H1 (cell line): ENCODE measurements around the gene SLC12A4. TPM values are rescaled to one million over a fixed set of nuclear protein-coding genes. Genes with fewer than 3 reads are reported as not detected.

Experiments used
- CTCF ChIA-PET: fragments of 300-600 bp; sonication (Branson Sonifier 250); formaldehyde crosslinking; loops from one replicate; lab custom pipeline; 2021; ENCODE audit not compliant: partially characterized antibody; lab: Charles Lee
- POLR2A ChIA-PET: fragments of 300-600 bp; sonication (Branson Sonifier 250); formaldehyde crosslinking; loops from one replicate; lab custom pipeline; 2021; ENCODE audit warnings: inconsistent platforms; ENCODE audit not compliant: partially characterized antibody; lab: Charles Lee
- DNase-seq, 2 experiments: peaks; one replicate each; pipeline versions ENCODE4 v3.0.0 to v3.0.0-alpha.2; 2010 to 2022; ENCODE audit warnings: low spot score in 2 of 2, low read depth in 1 of 2, mixed read lengths in 1 of 2
- FAIRE-seq: peaks from 2 replicates; lab custom pipeline; 2011; peaks lifted over from hg19 to GRCh38; lab: Jason Lieb, UNC
- H2AFZ ChIP-seq: 2 replicates; pipeline ENCODE4 v1.8.1; 2012; ENCODE audit warnings: low read length, inconsistent platforms
- H2AK5ac ChIP-seq: 2 replicates; pipeline ENCODE4 v1.6.1; 2013; ENCODE audit warnings: low read depth, low read length
- H2BK120ac ChIP-seq: replicated peaks from 2 replicates; pipeline ENCODE3; 2013; ENCODE audit warnings: low read depth, low read length, inconsistent platforms
- H2BK12ac ChIP-seq: 2 replicates; pipeline ENCODE4 v1.6.1; 2013; ENCODE audit warnings: low read depth, low read length
- H2BK15ac ChIP-seq: 2 replicates; pipeline ENCODE4 v1.6.1; 2013; ENCODE audit warnings: low read length
- H2BK20ac ChIP-seq: 2 replicates; pipeline ENCODE4 v1.6.1; 2013; ENCODE audit warnings: low read length
- H2BK5ac ChIP-seq: 2 replicates; pipeline ENCODE4 v1.6.1; 2013; ENCODE audit warnings: low read depth, low read length
- H3K14ac ChIP-seq: 2 replicates; pipeline ENCODE4 v1.6.1; 2013; ENCODE audit warnings: inconsistent platforms; ENCODE audit not compliant: insufficient read length
- H3K18ac ChIP-seq: 2 replicates; pipeline ENCODE4 v1.6.1; 2013; ENCODE audit warnings: low read length; ENCODE audit errors: extremely low read depth
- H3K23ac ChIP-seq: 2 replicates; pipeline ENCODE4 v1.6.1; 2013; ENCODE audit warnings: inconsistent platforms; ENCODE audit not compliant: insufficient read length
- H3K23me2 ChIP-seq: 2 replicates; pipeline ENCODE4 v1.6.1; 2013; ENCODE audit warnings: low read depth, low read length
- H3K27ac ChIP-seq: 2 replicates; pipeline ENCODE4 v1.6.1; 2011; ENCODE audit warnings: low read depth, low read length, inconsistent platforms
- H3K27me3 ChIP-seq, 4 experiments: replicated peaks in 1 of 4; 1 replicate in 1 of 4; 2 replicates in 3 of 4; pipeline versions ENCODE4 v1.6.1 to v1.8.1; 2011 to 2013; ENCODE audit warnings: low read length in 3 of 4, mild to moderate bottlenecking in 3 of 4, inconsistent platforms in 2 of 4, mixed read lengths in 2 of 4, moderate library complexity in 1 of 4; ENCODE audit not compliant: control insufficient read depth in 3 of 4, insufficient read depth in 3 of 4; ENCODE audit errors: extremely low read depth in 1 of 4
- H3K36me3 ChIP-seq, 4 experiments: 2 replicates each; pipeline versions ENCODE4 v1.6.1 to v1.8.1; 2011 to 2013; ENCODE audit warnings: mild to moderate bottlenecking in 4 of 4, low read length in 3 of 4, moderate library complexity in 2 of 4, control low read depth in 1 of 4, inconsistent platforms in 1 of 4; ENCODE audit not compliant: insufficient read depth in 4 of 4, control insufficient read depth in 2 of 4
- H3K4ac ChIP-seq: replicated peaks from 2 replicates; pipeline ENCODE3; 2013; ENCODE audit warnings: low read length, low read depth, mixed read lengths, inconsistent platforms; ENCODE audit not compliant: insufficient read length
- H3K4me1 ChIP-seq, 4 experiments: replicated peaks in 1 of 4; 1 replicate in 1 of 4; 2 replicates in 3 of 4; pipeline versions ENCODE4 v1.6.1 to v1.8.1; 2011 to 2013; ENCODE audit warnings: low read length in 3 of 4, inconsistent platforms in 2 of 4, mixed read lengths in 1 of 4; ENCODE audit not compliant: insufficient read depth in 4 of 4, control insufficient read depth in 3 of 4
- H3K4me2 ChIP-seq, 2 experiments: 2 replicates each; pipeline versions ENCODE4 v1.6.1 to v1.8.1; 2011 to 2013; ENCODE audit warnings: low read depth in 2 of 2, low read length in 2 of 2, control low read depth in 1 of 2, inconsistent platforms in 1 of 2, mild to moderate bottlenecking in 1 of 2; ENCODE audit not compliant: insufficient read depth in 1 of 2
- H3K4me3 ChIP-seq, 4 experiments: fragments of 200-600, 300-600 bp in 1 of 4; sonication (generic), shearing (Covaris generic), sonication (Bioruptor Twin) in 1 of 4; 2 replicates each; pipeline versions ENCODE4 v1.5.1 to v1.8.1; 2011 to 2016; ENCODE audit warnings: low read length in 4 of 4, low read depth in 3 of 4, control low read depth in 2 of 4, inconsistent platforms in 2 of 4, mild to moderate bottlenecking in 2 of 4, mixed read lengths in 1 of 4, moderate library complexity in 1 of 4; ENCODE audit not compliant: insufficient read depth in 2 of 4; ENCODE audit errors: extremely low read depth in 1 of 4
- H3K56ac ChIP-seq: replicated peaks from 2 replicates; pipeline ENCODE3; 2013; ENCODE audit warnings: low read depth, mild to moderate bottlenecking, mixed read lengths, low read length, inconsistent platforms; ENCODE audit not compliant: insufficient read length
- H3K79me1 ChIP-seq: 2 replicates; pipeline ENCODE4 v1.6.1; 2013; ENCODE audit warnings: low read depth, low read length, control low read depth
- H3K79me2 ChIP-seq, 2 experiments: 2 replicates each; pipeline versions ENCODE4 v1.6.1 to v1.8.1; 2012 to 2013; ENCODE audit warnings: low read length in 2 of 2, mild to moderate bottlenecking in 2 of 2, inconsistent platforms in 1 of 2; ENCODE audit not compliant: insufficient read depth in 2 of 2, control insufficient read depth in 1 of 2
- H3K9ac ChIP-seq, 4 experiments: replicated peaks in 1 of 4; 1 replicate in 1 of 4; 2 replicates in 3 of 4; pipeline versions ENCODE4 v1.6.1 to v1.8.1; 2011 to 2013; ENCODE audit warnings: low read depth in 3 of 4, low read length in 3 of 4, control low read depth in 2 of 4, mild to moderate bottlenecking in 2 of 4, moderate library complexity in 2 of 4, inconsistent platforms in 1 of 4; ENCODE audit errors: extremely low read depth in 1 of 4
- H3K9me3 ChIP-seq, 2 experiments: 2 replicates each; pipeline versions ENCODE4 v1.6.1 to v1.8.1; 2012 to 2013; ENCODE audit warnings: mild to moderate bottlenecking in 2 of 2, moderate library complexity in 2 of 2, control low read depth in 1 of 2, inconsistent platforms in 1 of 2, low read depth in 1 of 2, low read length in 1 of 2, mixed read lengths in 1 of 2; ENCODE audit not compliant: insufficient read depth in 2 of 2
- H4K20me1 ChIP-seq, 2 experiments: replicated peaks in 1 of 2; 2 replicates each; pipeline versions ENCODE3 to v1.8.1; 2011 to 2013; ENCODE audit warnings: inconsistent platforms in 2 of 2, low read length in 2 of 2, mild to moderate bottlenecking in 1 of 2; ENCODE audit not compliant: insufficient read depth in 2 of 2, control insufficient read depth in 1 of 2
- H4K5ac ChIP-seq: 2 replicates; pipeline ENCODE4 v1.6.1; 2013; ENCODE audit warnings: low read length, low read depth, mixed read lengths, inconsistent platforms; ENCODE audit not compliant: insufficient read length
- H4K8ac ChIP-seq: 2 replicates; pipeline ENCODE4 v1.8.0; 2013; ENCODE audit warnings: mild to moderate bottlenecking, moderate library complexity, low read length, inconsistent platforms; ENCODE audit not compliant: insufficient read depth; ENCODE audit errors: extremely low read depth
- H4K91ac ChIP-seq: replicated peaks from 2 replicates; pipeline ENCODE3; 2013; ENCODE audit warnings: low read length, mixed read lengths, inconsistent platforms; ENCODE audit not compliant: insufficient read length
- ATF3 ChIP-seq: IDR thresholded peaks from 2 replicates; pipeline ENCODE4 v1.6.1; 2011; ENCODE audit warnings: low read depth, mild to moderate bottlenecking, low read length; ENCODE audit not compliant: insufficient read depth
- FOSL1 ChIP-seq: IDR thresholded peaks from 2 replicates; pipeline ENCODE4 v1.6.1; 2011; ENCODE audit warnings: mild to moderate bottlenecking, low read depth, low read length, moderate library complexity; ENCODE audit not compliant: insufficient read depth
- HDAC2 ChIP-seq, 2 experiments: fragments of 300-600 bp in 1 of 2; sonication (generic) in 1 of 2; IDR thresholded peaks; 2 replicates each; pipeline ENCODE4 v1.6.1; 2011 to 2012; ENCODE audit warnings: low read depth in 2 of 2, low read length in 2 of 2, mild to moderate bottlenecking in 2 of 2, moderate library complexity in 2 of 2, borderline replicate concordance in 1 of 2, inconsistent platforms in 1 of 2
- MAFK ChIP-seq: IDR thresholded peaks from 2 replicates; pipeline ENCODE4 v1.6.1; 2012; ENCODE audit warnings: low read depth, mild to moderate bottlenecking, improper control_type of control experiment, low read length
- SAP30 ChIP-seq: fragments of 300-600 bp; sonication (generic); IDR thresholded peaks from 2 replicates; pipeline ENCODE4 v1.7.1; 2012; ENCODE audit warnings: low read length, moderate library complexity, mild to moderate bottlenecking, inconsistent platforms; ENCODE audit not compliant: insufficient read depth, insufficient replicate concordance
- SIN3A ChIP-seq, 2 experiments: IDR thresholded peaks in 1 of 2; conservative IDR thresholded peaks in 1 of 2; 2 replicates each; pipeline ENCODE4 v1.6.1; 2011 to 2012; ENCODE audit warnings: low read length in 2 of 2, improper control_type of control experiment in 1 of 2, low read depth in 1 of 2, mild to moderate bottlenecking in 1 of 2
- SIX5 ChIP-seq: IDR thresholded peaks from 2 replicates; pipeline ENCODE4 v1.6.1; 2011; ENCODE audit warnings: mild to moderate bottlenecking, low read depth, low read length
- WGBS, 2 experiments: shearing (Covaris generic) in 1 of 2; methylation state at CpG; one replicate each; pipeline versions ENCODE4 v1.1.6 to v1.1.7; 2013 to 2015; ENCODE audit warnings: low lambda C conversion rate in 2 of 2, mixed read lengths in 2 of 2, inconsistent platforms in 1 of 2, low coverage in 1 of 2, missing lambda C conversion rate in 1 of 2; ENCODE audit not compliant: insufficient replicate concordance in 2 of 2, insufficient coverage in 1 of 2, insufficient read length in 1 of 2; ENCODE audit errors: extremely low coverage in 1 of 2, missing lambda C conversion rate in 1 of 2; 5-methylcytosine and 5-hydroxymethylcytosine counted together
- polyA plus RNA-seq, 7 experiments: library from polyadenylated mRNA; depleted of rRNA in 3 of 7; stranded (reverse) in 5 of 7; unstranded in 2 of 7; fragments of >200 nt in 5 of 7; fragments of 200-250 nt in 2 of 7; gene quantifications; 1 replicate in 5 of 7; 2 replicates in 1 of 7; 4 replicates in 1 of 7; pipeline versions ENCODE4 v1.2.1 to v1.2.3, GENCODE V29; 2011 to 2013; ENCODE audit warnings: missing spikeins in 2 of 7, mixed read lengths in 2 of 7
- total RNA-seq: library from RNA; stranded (reverse); fragmentation: NEBNext Ultra II Directional; extraction: Animal tissue kit (Norgen Biotek cat#: 25700); gene quantifications from 2 replicates; pipeline ENCODE4 v1.2.1, GENCODE V29; 2021

Gene SLC12A4
- total and polyA plus RNA-seq, 2 of the 8 experiments (the other 6 are each of a cell fraction or from before 2014, with no cell fraction given) = 41.3 to 49.3 TPM

DNA sequence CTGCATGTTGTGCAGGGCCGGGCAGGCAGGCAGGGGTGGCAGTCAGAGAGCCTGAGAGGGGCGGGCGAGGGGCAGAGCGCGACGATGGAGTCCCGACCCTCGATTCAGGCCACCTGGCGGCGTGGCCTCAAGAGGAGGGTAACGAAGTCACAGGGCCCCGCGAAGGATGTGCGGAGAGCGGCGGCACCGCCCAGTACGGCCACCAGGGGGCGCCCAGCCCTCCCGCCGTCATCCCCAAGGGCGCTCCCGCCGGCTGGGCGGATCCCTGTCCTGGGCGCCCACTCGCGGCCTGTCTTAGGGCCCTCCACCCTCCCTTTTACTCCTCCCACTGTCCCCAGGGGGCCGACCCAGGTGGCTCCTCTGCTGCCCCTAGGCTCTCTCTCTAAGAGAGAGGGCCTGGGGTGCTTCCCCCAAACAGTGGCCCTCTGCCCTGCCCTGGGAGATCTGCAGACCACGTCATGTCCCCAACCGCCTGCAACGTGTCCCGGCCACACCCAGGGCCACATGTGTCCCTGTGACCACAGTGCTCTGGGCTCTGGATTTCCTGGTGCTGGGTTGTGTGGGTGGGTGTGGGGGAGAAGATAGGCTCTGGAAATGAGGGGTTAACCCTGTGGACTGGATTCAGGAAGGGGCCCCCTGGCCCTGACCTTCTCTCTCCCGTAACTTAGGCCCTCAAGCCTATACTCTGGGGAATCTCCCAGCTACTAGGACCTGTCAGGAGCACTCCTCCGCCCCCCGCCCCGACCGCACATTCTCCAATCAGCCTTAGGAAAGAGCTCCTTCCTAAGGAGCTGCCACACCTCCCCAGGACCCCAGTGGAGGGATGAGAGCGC, 25.0 kb upstream of the SLC12A4 start:
- no peak overlapping the region for H4K91ac ChIP-seq
- no peak overlapping the region for H3K18ac ChIP-seq
- no peaks in the 10 kb centered on the region for H4K20me1 ChIP-seq
- no peaks in the 10 kb centered on the region; the same call in 1 of the 2 replicates for H3K23me2 ChIP-seq
- no peak overlapping the region for H2BK20ac ChIP-seq
- no peak overlapping the region for H3K23ac ChIP-seq
- H2BK15ac ChIP-seq = 0 out of 2 replicates have a peak overlapping the region, but pooled peaks have one; percentile 46
- H3K9me3 ChIP-seq = no peaks in the 10 kb centered on the region
- H3K9ac ChIP-seq = no peak overlapping the region
- H2BK5ac ChIP-seq = no peak overlapping the region
- peak overlapping the region; percentile 89; the same call in 1 of the 2 replicates for H4K8ac ChIP-seq
- H3K56ac ChIP-seq = no peak overlapping the region
- no peaks in the 10 kb centered on the region for H3K79me2 ChIP-seq
- H3K4me1 ChIP-seq = no peaks in the 10 kb centered on the region; a peak in 3 of 7 replicates
- peak in 1 of 2 experiments; percentile 93 for DNase-seq
- H3K79me1 ChIP-seq = no peaks in the 10 kb centered on the region; the same call in 1 of the 2 replicates
- no peak overlapping the region for H2AK5ac ChIP-seq
- H2AFZ ChIP-seq = no peak overlapping the region
- 37% methylated on average over 25 of the region's 39 CpGs; no CpG with 5 or more reads in 1 of the 2 experiments for WGBS, 2 experiments
- CTCF ChIA-PET = interaction anchor here (0.6 to 3.0 kb wide), 29 partner anchors 8 to 337 kb away, joined by 3 to 33 read pairs (median 4); partner anchors contain the start of genes DDX28, DPEP2NB, DPEP3 and DUS2
- H3K4ac ChIP-seq = no peak overlapping the region
- H3K4me2 ChIP-seq = peak overlapping the region in 1 of 2 experiments; percentile 55; a peak in 3 of 4 replicates
- no peak overlapping the region for H3K27ac ChIP-seq
- H3K36me3 ChIP-seq = no peaks in the 10 kb centered on the region
- peaks cover 0 to 12% (median 8%) of the 10 kb centered on the region in 4 experiments; a peak in 5 of 7 replicates for H3K27me3 ChIP-seq
- peak overlapping the region; percentile 62; the same call in 1 of the 2 replicates for H2BK12ac ChIP-seq
- no peak overlapping the region for H2BK120ac ChIP-seq
- H4K5ac ChIP-seq = no peak overlapping the region
- POLR2A ChIA-PET = interaction anchor here (1.0 to 5.1 kb wide), 2 partner anchors 11 to 29 kb away, joined by 3 to 26 read pairs; partner anchors contain the start of genes DDX28 and DUS2
- no peak overlapping the region for H3K14ac ChIP-seq
- FAIRE-seq = no peak
- no peak overlapping the region for H3K4me3 ChIP-seq
- TF ChIP-seq SIN3A (conservative IDR thresholded peaks at IDR 0.05 in 1 of 2, IDR thresholded peaks at IDR 0.05 in 1 of 2; ENCODE audit: low read depth in 1 of 2, low read length in 2 of 2) = no peak
- TF ChIP-seq SIX5 = no peak
- TF ChIP-seq SAP30 = no peak
- no peak for TF ChIP-seq ATF3
- TF ChIP-seq FOSL1 = 0 out of 2 replicates have a peak, but pooled peaks have one; percentile 31
- peak; percentile 63 to 92; a peak in 2 of 4 replicates for TF ChIP-seq HDAC2 (IDR thresholded peaks at IDR 0.05; ENCODE audit: borderline replicate concordance in 1 of 2, low read depth in 2 of 2, low read length in 2 of 2)
- TF ChIP-seq MAFK = no peak
